Measurements from ENCODE around the gene NID2. TPM values are rescaled to one million over a fixed set of nuclear protein-coding genes. Genes with fewer than 3 reads are reported as not detected.

The NID2 gene
- total and polyA plus RNA-seq, 2 of the 4 experiments (the other 2 are of a cell fraction), result 101 to 303 TPM

DNA sequence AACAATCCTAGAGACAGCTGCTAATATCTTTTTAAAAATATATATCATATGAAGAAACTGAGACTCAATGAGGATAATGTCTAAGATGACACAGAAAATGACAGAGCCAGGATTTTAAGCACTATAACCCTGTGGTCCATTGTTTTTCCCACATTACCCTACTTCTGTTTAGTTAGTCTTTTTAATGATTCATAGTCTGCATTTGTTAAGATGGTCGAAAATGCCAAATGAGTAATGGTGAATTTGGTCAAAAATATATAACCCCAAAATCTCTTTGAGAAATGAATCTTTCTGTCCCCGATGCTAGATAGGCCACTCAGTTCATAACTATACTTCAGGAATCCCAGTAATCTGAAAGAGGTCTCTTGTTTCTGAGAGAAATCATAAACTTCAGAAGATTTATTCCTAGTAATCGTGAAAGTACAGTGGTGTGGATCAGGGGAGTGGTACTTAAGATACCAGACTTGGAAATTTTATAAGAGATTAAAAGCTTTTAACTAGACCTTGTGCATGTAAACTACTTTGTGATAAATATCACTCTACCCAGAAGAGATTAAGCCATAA is 68.8 kb downstream of the NID2 start:
- peaks cover 13 to 36% of the 10 kb centered on the region in 2 experiments for H3K79me1 ChIP-seq (ENCODE audit: low read depth in 1 of 2, low read length in 2 of 2)
- H3K56ac ChIP-seq (ENCODE audit: extremely low read depth, insufficient read depth, low read length), result no peak overlapping the region
- intact Hi-C loops (cut with micrococcal nuclease) (loop anchor here (5.0 kb wide), 1 partner anchor 67 kb away; the partner anchor contains the start of gene NID2), in situ Hi-C loops (cut with MboI; ENCODE audit: low sequenced_read_pairs) (loop anchor here (25.0 kb wide), 1 partner anchor 712 kb away; the partner anchor contains the start of gene PSMC6), dilution Hi-C loops (cut with HindIII; ENCODE audit: low sequenced_read_pairs, unreplicated experiment) (no loop called here)
- no peak overlapping the region for H4K8ac ChIP-seq (ENCODE audit: low read depth in 2 of 2, low read length in 2 of 2)
- no peak overlapping the region for H3K23ac ChIP-seq (ENCODE audit: low read depth, low read length)
- CTCF ChIA-PET, result no interaction called here
- H3K4me2 ChIP-seq (ENCODE audit: low read depth, low read length), result no peak overlapping the region
- DNase-seq (peak; percentile 46), ATAC-seq (ENCODE audit: low read depth) (no peak; the same call in 1 of the 2 replicates)
- no peak overlapping the region for H2AK5ac ChIP-seq (ENCODE audit: low read depth, low read length)
- H3K4me1 ChIP-seq (ENCODE audit: control insufficient read depth, insufficient read depth, low read length), result no peaks in the 10 kb centered on the region
- H3K9me3 ChIP-seq (ENCODE audit: control insufficient read depth, insufficient read depth, low read length), result no peaks in the 10 kb centered on the region
- H3K14ac ChIP-seq (replicated peaks; ENCODE audit: low read depth, low read length), result no peak overlapping the region
- no peak overlapping the region for H2BK120ac ChIP-seq (ENCODE audit: low read depth, low read length)
- H3K4me3 ChIP-seq (ENCODE audit: insufficient read depth, low read depth, low read length), result no peak overlapping the region
- no peak overlapping the region for H2AK9ac ChIP-seq (replicated peaks; ENCODE audit: low read depth, low read length, poor library complexity)
- 0 out of 2 replicates have a peak overlapping the region, but pooled peaks have one; percentile 18 for H3K18ac ChIP-seq (ENCODE audit: low read depth, low read length)
- H4K20me1 ChIP-seq (ENCODE audit: insufficient read depth, low read length), result no peaks in the 10 kb centered on the region
- no peak overlapping the region for H2AFZ ChIP-seq (replicated peaks; ENCODE audit: low read length, poor library complexity)
- no peak overlapping the region for H2BK15ac ChIP-seq (ENCODE audit: low read depth, low read length)
- peaks cover 5% of the 10 kb centered on the region for H3K9me1 ChIP-seq (ENCODE audit: insufficient read depth, low read length)
- no peak overlapping the region; the same call in 1 of the 2 replicates for H3K9ac ChIP-seq (ENCODE audit: low read depth, low read length)
- no peak for TF ChIP-seq BHLHE40 (IDR thresholded peaks at IDR 0.05; ENCODE audit: low read depth, low read length)
- TF ChIP-seq CHD1 (IDR thresholded peaks at IDR 0.05; ENCODE audit: low read depth, low read length), result no peak
- TF ChIP-seq RCOR1 (IDR thresholded peaks at IDR 0.05; ENCODE audit: insufficient replicate concordance, low read length), result no peak
- TF ChIP-seq SMC3 (IDR thresholded peaks at IDR 0.05; ENCODE audit: low read depth, low read length), result no peak
- no peak for TF ChIP-seq RFX5 (IDR thresholded peaks at IDR 0.05; ENCODE audit: low read depth, low read length)
- no peak for TF ChIP-seq MXI1 (IDR thresholded peaks at IDR 0.05; ENCODE audit: borderline replicate concordance, low read depth, low read length)
- no peak for TF ChIP-seq RAD21 (IDR thresholded peaks at IDR 0.05; ENCODE audit: low read length)
- TF ChIP-seq, protein P1, sequence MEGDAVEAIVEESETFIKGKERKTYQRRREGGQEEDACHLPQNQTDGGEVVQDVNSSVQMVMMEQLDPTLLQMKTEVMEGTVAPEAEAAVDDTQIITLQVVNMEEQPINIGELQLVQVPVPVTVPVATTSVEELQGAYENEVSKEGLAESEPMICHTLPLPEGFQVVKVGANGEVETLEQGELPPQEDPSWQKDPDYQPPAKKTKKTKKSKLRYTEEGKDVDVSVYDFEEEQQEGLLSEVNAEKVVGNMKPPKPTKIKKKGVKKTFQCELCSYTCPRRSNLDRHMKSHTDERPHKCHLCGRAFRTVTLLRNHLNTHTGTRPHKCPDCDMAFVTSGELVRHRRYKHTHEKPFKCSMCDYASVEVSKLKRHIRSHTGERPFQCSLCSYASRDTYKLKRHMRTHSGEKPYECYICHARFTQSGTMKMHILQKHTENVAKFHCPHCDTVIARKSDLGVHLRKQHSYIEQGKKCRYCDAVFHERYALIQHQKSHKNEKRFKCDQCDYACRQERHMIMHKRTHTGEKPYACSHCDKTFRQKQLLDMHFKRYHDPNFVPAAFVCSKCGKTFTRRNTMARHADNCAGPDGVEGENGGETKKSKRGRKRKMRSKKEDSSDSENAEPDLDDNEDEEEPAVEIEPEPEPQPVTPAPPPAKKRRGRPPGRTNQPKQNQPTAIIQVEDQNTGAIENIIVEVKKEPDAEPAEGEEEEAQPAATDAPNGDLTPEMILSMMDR (conservative IDR thresholded peaks at IDR 0.05; ENCODE audit: low read depth, low read length), result no peak
- no peak for TF ChIP-seq NFE2L2 (IDR thresholded peaks at IDR 0.05; ENCODE audit: low read depth, low read length)
- TF ChIP-seq POLR2A (IDR thresholded peaks at IDR 0.05; ENCODE audit: low read depth, low read length), result no peak
- no peak for TF ChIP-seq CEBPB (IDR thresholded peaks at IDR 0.05; ENCODE audit: low read depth, low read length)
- TF ChIP-seq, protein P2, sequence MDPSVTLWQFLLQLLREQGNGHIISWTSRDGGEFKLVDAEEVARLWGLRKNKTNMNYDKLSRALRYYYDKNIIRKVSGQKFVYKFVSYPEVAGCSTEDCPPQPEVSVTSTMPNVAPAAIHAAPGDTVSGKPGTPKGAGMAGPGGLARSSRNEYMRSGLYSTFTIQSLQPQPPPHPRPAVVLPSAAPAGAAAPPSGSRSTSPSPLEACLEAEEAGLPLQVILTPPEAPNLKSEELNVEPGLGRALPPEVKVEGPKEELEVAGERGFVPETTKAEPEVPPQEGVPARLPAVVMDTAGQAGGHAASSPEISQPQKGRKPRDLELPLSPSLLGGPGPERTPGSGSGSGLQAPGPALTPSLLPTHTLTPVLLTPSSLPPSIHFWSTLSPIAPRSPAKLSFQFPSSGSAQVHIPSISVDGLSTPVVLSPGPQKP (IDR thresholded peaks at IDR 0.05; ENCODE audit: borderline replicate concordance, low read depth, low read length), result no peak
- no peak for TF ChIP-seq MAZ (IDR thresholded peaks at IDR 0.05; ENCODE audit: borderline replicate concordance, low read depth, low read length)
- no peak for TF ChIP-seq FOS (IDR thresholded peaks at IDR 0.05; ENCODE audit: low read depth, low read length)
- TF ChIP-seq MAFK (IDR thresholded peaks at IDR 0.05; ENCODE audit: low read depth, low read length), result no peak
- H2BK5ac ChIP-seq (ENCODE audit: low read depth, low read length, poor library complexity, severe bottlenecking), result peak overlapping the region; percentile 39
- H3K27me3 ChIP-seq (ENCODE audit: control insufficient read depth, insufficient read depth, low read length), result no peaks in the 10 kb centered on the region
- no CpG with 5 or more reads among the region's 3 CpGs for WGBS, 2 experiments (ENCODE audit: extremely low coverage in 2 of 2, insufficient read length in 1 of 2)
- H2BK20ac ChIP-seq (ENCODE audit: low read depth, low read length), result no peak overlapping the region
- H3K36me3 ChIP-seq (ENCODE audit: control insufficient read depth, insufficient read depth, low read length), result peaks cover 20% of the 10 kb centered on the region
- H4K5ac ChIP-seq (ENCODE audit: low read depth, low read length), result no peak overlapping the region
- no peak overlapping the region for H3K4ac ChIP-seq (ENCODE audit: low read depth, low read length)
- no peak overlapping the region; the same call in 1 of the 2 replicates for H3K27ac ChIP-seq (ENCODE audit: insufficient read depth, low read length)
- BruUV-seq (replicated peaks), result no TSS peak
- POLR2A ChIA-PET (ENCODE audit: unreplicated experiment), result interaction anchor here (0.9 kb wide), 1 partner anchor 69 kb away, joined by 3 read pairs; the partner anchor contains the start of gene NID2
- H4K91ac ChIP-seq (ENCODE audit: insufficient read depth, low read depth, low read length), result no peak overlapping the region
